Breast epithelium (tissue), 4 donors: ENCODE results near the gene MSL1. TPM values are rescaled to one million over a fixed set of nuclear protein-coding genes. Genes with fewer than 3 reads are reported as not detected.
A peak's percentile ranks its signal among the peaks of the same experiment; 100 is the strongest.

ENCODE experiments used
- DNase-seq, 2 donors: peaks; one replicate each; pipeline ENCODE4 v3.0.0-alpha.2; 2019; ENCODE audit warnings: low spot score in 2 of 2
- H3K27ac ChIP-seq, 2 donors: fragments of 200-600 bp; sonication (generic) in 1 of 2; one replicate each; pipeline ENCODE4 v1.5.1; 2016 to 2019; ENCODE audit warnings: mild to moderate bottlenecking in 1 of 2
- H3K27me3 ChIP-seq, 2 donors: fragments of 200-600 bp; sonication (generic) in 1 of 2; one replicate each; pipeline versions ENCODE4 v1.5.1 to v1.6.0; 2017 to 2019; ENCODE audit warnings: control low read depth in 1 of 2, mild to moderate bottlenecking in 1 of 2
- H3K36me3 ChIP-seq: fragments of 200-600 bp; one replicate; pipeline ENCODE4 v1.5.1; 2019
- H3K4me1 ChIP-seq, 2 donors: fragments of 200-600 bp; sonication (generic); one replicate each; pipeline ENCODE4 v1.5.1; 2016 to 2019; ENCODE audit warnings: control low read depth in 1 of 2
- H3K4me3 ChIP-seq, 3 donors: fragments of 200-600 bp; sonication (generic); 1 replicate in 2 of 3; 2 replicates in 1 of 3; pipeline ENCODE4 v1.5.1; 2016 to 2019; ENCODE audit warnings: mild to moderate bottlenecking in 3 of 3, moderate library complexity in 2 of 3
- H3K9me3 ChIP-seq, 2 donors: fragments of 200-600 bp; sonication (generic) in 1 of 2; one replicate each; pipeline ENCODE4 v1.5.1; 2016 to 2019; ENCODE audit warnings: control low read depth in 1 of 2
- CTCF ChIP-seq, 3 donors: fragments of 450-650 bp; IDR thresholded peaks; one replicate each; pipeline ENCODE4 v1.5.1; 2016 to 2017; ENCODE audit warnings: antibody characterized with exemption in 3 of 3, mild to moderate bottlenecking in 3 of 3, moderate library complexity in 3 of 3
- POLR2A ChIP-seq: fragments of 450-650 bp; IDR thresholded peaks from one replicate; pipeline ENCODE4 v1.6.1; 2016; ENCODE audit warnings: antibody characterized with exemption, mild to moderate bottlenecking, moderate library complexity
- POLR2AphosphoS5 ChIP-seq, 3 donors: sonication (generic); formaldehyde crosslinking; IDR thresholded peaks; one replicate each; pipeline ENCODE4 v1.6.1; 2017; ENCODE audit warnings: antibody characterized with exemption in 3 of 3
- intact Hi-C: fragments of 100-400 bp; cut with DNase I; formaldehyde crosslinking; loops from one replicate; pipeline ENCODE4 v1.15.1; 2023; ENCODE audit warnings: low total_unique reads
- total RNA-seq, 3 donors: library from RNA; depleted of rRNA; stranded (reverse); fragments of >200 nt; gene quantifications; one replicate each; pipeline ENCODE4 v1.1.0, GENCODE V29; 2016

The MSL1 gene
- total RNA-seq: 10 to 100 TPM; 49.3 to 79.3 (median 78.2) TPM

- Histone ChIP-seq H3K36me3 (no peaks in the 10 kb centered on the region), H3K9me3 (no peaks in the 10 kb centered on the region), H3K4me1 (peaks cover 0 to 9% of the 10 kb centered on the region in 2 donors), H3K27ac (peak within 1 kb of the TSS; percentile 95 to 100), H3K4me3 (peak within 1 kb of the TSS; percentile 81 to 100 (median 85)), H3K27me3 (no peaks in the 10 kb centered on the region)
- TF ChIP-seq POLR2AphosphoS5 (IDR thresholded peaks at IDR 0.05) (peak; percentile 69 to 89 (median 74)), CTCF (IDR thresholded peaks at IDR 0.05) (no peak)
- peak; percentile 88 to 90 for DNase-seq
- intact Hi-C loops: no loop called here
These were observed at the start of gene MSL1 for GRCh38 chr17:40121181-40122135. TSS of gene MSL1 (plus strand) at chr17:40121971. CDS start at chr17:40122613, 642 bp downstream.

GRCh38 chr17:40072040-40072734, 49.6 kb upstream of the MSL1 start:
- DNase-seq: peak; percentile 80 to 87
- peak in 1 of 3 donors; percentile 50 for TF ChIP-seq POLR2AphosphoS5 (IDR thresholded peaks at IDR 0.05)
- no peak for TF ChIP-seq POLR2A
- no peaks in the 10 kb centered on the region for H3K27me3 ChIP-seq
- intact Hi-C loops: no loop called here
- H3K36me3 ChIP-seq: no peaks in the 10 kb centered on the region
- H3K9me3 ChIP-seq: no peaks in the 10 kb centered on the region
- H3K27ac ChIP-seq: peak overlapping the region; percentile 94 to 96
- peaks cover 53 to 74% of the 10 kb centered on the region in 2 donors for H3K4me1 ChIP-seq
- peak overlapping the region; percentile 13 to 60 (median 34) for H3K4me3 ChIP-seq

GRCh38 chr17:40072735-40073346, 48.9 kb upstream of the MSL1 start:
- H3K4me3 ChIP-seq: peak overlapping the region; percentile 13 to 60 (median 34)
- peak overlapping the region; percentile 94 to 96 for H3K27ac ChIP-seq
- H3K27me3 ChIP-seq: no peaks in the 10 kb centered on the region
- no peaks in the 10 kb centered on the region for H3K36me3 ChIP-seq
- TF ChIP-seq POLR2AphosphoS5 (IDR thresholded peaks at IDR 0.05): no peak
- no peak for TF ChIP-seq CTCF (IDR thresholded peaks at IDR 0.05)
- TF ChIP-seq POLR2A: no peak
- peaks cover 53 to 74% of the 10 kb centered on the region in 2 donors for H3K4me1 ChIP-seq
- no peaks in the 10 kb centered on the region for H3K9me3 ChIP-seq
- DNase-seq: no peak
- intact Hi-C loops: no loop called here

- H3K4me3 ChIP-seq: no peak overlapping the region
- TF ChIP-seq POLR2A (no peak), CTCF (IDR thresholded peaks at IDR 0.05) (no peak), POLR2AphosphoS5 (IDR thresholded peaks at IDR 0.05) (no peak)
These were observed 48.2 kb upstream of the MSL1 start for GRCh38 chr17:40073454-40074174.

GRCh38 chr17:40074175-40074512, 47.6 kb upstream of the MSL1 start:
- Histone ChIP-seq H3K27ac (peak overlapping the region; percentile 94 to 96), H3K27me3 (no peaks in the 10 kb centered on the region), H3K4me1 (peaks cover 53 to 74% of the 10 kb centered on the region in 2 donors), H3K9me3 (no peaks in the 10 kb centered on the region), H3K36me3 (no peaks in the 10 kb centered on the region), H3K4me3 (no peak overlapping the region)
- TF ChIP-seq POLR2A: no peak
- TF ChIP-seq POLR2AphosphoS5 (IDR thresholded peaks at IDR 0.05): no peak
- no peak for TF ChIP-seq CTCF (IDR thresholded peaks at IDR 0.05)
- no peak for DNase-seq
- intact Hi-C loops: no loop called here

More at GRCh38 chr17:40073454-40074174, 48.2 kb upstream of the MSL1 start:
- no peak for DNase-seq
- Histone ChIP-seq H3K36me3 (no peaks in the 10 kb centered on the region), H3K27ac (peak overlapping the region; percentile 94 to 96), H3K9me3 (no peaks in the 10 kb centered on the region), H3K27me3 (no peaks in the 10 kb centered on the region), H3K4me1 (peaks cover 53 to 74% of the 10 kb centered on the region in 2 donors)
- intact Hi-C loops: no loop called here
